Peyer's patch (tissue), 4 donors: ENCODE measurements around the gene DSN1. TPM values are rescaled to one million over a fixed set of nuclear protein-coding genes. Genes with fewer than 3 reads are reported as not detected.

Experiments
- DNase-seq, 3 donors: peaks; one replicate each; pipeline ENCODE4 v3.0.0-alpha.2; 2017 to 2019
- H3K27ac ChIP-seq, 4 donors: fragments of 200-600 bp; sonication (generic); one replicate each; pipeline ENCODE4 v1.5.1; 2016 to 2019
- H3K27me3 ChIP-seq, 2 donors: fragments of 200-600 bp; sonication (generic); one replicate each; pipeline ENCODE4 v1.5.1; 2019
- H3K36me3 ChIP-seq, 3 donors: fragments of 200-600 bp; sonication (generic); one replicate each; pipeline ENCODE4 v1.5.1; 2016 to 2019
- H3K4me1 ChIP-seq, 4 donors: fragments of 200-600 bp; sonication (generic); one replicate each; pipeline ENCODE4 v1.5.1; 2016 to 2019
- H3K4me3 ChIP-seq, 4 donors: fragments of 200-600 bp; sonication (generic); 1 replicate in 3 of 4; 2 replicates in 1 of 4; pipeline ENCODE4 v1.5.1; 2016 to 2019; ENCODE audit warnings: mild to moderate bottlenecking in 1 of 4
- H3K9me3 ChIP-seq, 4 donors: fragments of 200-600 bp; sonication (generic); one replicate each; pipeline ENCODE4 v1.5.1; 2016 to 2019; ENCODE audit warnings: mild to moderate bottlenecking in 1 of 4
- CTCF ChIP-seq, 6 experiments: fragments of 450-650 bp in 4 of 6; fragments of 200-600 bp in 2 of 6; sonication (generic) in 1 of 6; IDR thresholded peaks; one replicate each; pipeline ENCODE4 v1.5.1; 2017 to 2019; ENCODE audit warnings: antibody characterized with exemption in 6 of 6, mild to moderate bottlenecking in 3 of 6, moderate library complexity in 1 of 6
- POLR2A ChIP-seq, 2 donors: fragments of 450-650 bp; IDR thresholded peaks; one replicate each; pipeline ENCODE4 v1.5.1; 2017; ENCODE audit warnings: antibody characterized with exemption in 2 of 2, mild to moderate bottlenecking in 2 of 2, moderate library complexity in 2 of 2
- total RNA-seq, 4 donors: library from RNA; depleted of rRNA; stranded (reverse); fragments of >200 nt; gene quantifications; one replicate each; pipeline ENCODE4 v1.1.0, GENCODE V29; 2016

DSN1 gene
- total RNA-seq, 4 donors from 2014 or later, result 7.5 to 26.4 (median 13.3) TPM

DNA sequence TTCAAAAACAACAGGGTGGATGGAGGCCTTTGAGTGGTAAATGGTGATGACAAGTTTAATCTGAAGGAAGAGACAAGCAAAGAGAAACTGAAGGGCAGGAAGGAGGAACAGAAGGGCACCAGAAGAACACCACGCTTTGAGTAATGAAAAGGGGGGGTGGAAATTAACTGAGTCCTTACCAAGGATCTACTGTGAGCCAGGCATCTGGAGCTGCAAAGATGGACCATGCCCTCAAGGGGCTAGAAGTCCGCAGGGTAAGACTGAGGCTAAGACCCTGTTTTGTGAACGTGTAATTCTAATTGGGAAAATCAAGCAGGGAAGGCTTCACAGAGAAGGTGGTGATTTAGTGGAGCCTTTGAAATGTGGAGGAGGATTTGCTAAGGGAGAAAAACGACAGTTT is 29.3 kb downstream of the DSN1 start:
- TF ChIP-seq CTCF (IDR thresholded peaks at IDR 0.05) (no peak), POLR2A (IDR thresholded peaks at IDR 0.05) (no peak)
- H3K36me3 ChIP-seq, result no peaks in the 10 kb centered on the region
- no peak overlapping the region for H3K4me3 ChIP-seq
- H3K4me1 ChIP-seq, result peaks cover 0 to 7% (median 3%) of the 10 kb centered on the region in 4 donors
- no peaks in the 10 kb centered on the region for H3K9me3 ChIP-seq
- H3K27ac ChIP-seq, result no peak overlapping the region
- no peak for DNase-seq
- no peaks in the 10 kb centered on the region for H3K27me3 ChIP-seq

DNA sequence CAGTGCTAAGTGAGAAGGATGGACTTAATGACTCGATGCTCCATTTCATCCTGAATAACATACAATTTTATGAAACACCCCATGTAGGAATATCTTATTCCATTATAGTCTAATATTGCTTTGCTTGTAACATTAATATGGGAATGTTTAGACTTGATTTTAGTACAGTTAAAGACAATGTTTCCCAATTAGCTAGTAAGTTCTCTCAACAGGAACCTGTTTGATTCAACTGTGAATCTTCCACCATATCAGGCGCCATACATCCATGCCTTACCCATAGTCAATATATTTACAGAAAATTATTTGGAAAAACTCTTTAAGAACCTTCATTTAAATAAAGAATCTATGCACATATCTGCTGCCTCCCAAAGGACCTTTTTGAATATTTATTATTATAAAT is 31.0 kb downstream of the DSN1 start:
- H3K4me3 ChIP-seq, result no peak overlapping the region
- peaks cover 0 to 7% (median 3%) of the 10 kb centered on the region in 4 donors for H3K4me1 ChIP-seq
- TF ChIP-seq CTCF (IDR thresholded peaks at IDR 0.05) (no peak), POLR2A (IDR thresholded peaks at IDR 0.05) (no peak)
- H3K9me3 ChIP-seq, result no peaks in the 10 kb centered on the region
- H3K27ac ChIP-seq, result no peak overlapping the region
- no peaks in the 10 kb centered on the region for H3K36me3 ChIP-seq
- H3K27me3 ChIP-seq, result no peaks in the 10 kb centered on the region
- no peak for DNase-seq

- TF ChIP-seq CTCF (IDR thresholded peaks at IDR 0.05), result no peak
- no peak for TF ChIP-seq POLR2A (IDR thresholded peaks at IDR 0.05)
- H3K36me3 ChIP-seq, result no peaks in the 10 kb centered on the region
- no peaks in the 10 kb centered on the region for H3K27me3 ChIP-seq
Measured at GRCh38 chr20:36741072-36741471, 32.5 kb downstream of the DSN1 start.

GRCh38 chr20:36737183-36737499 is 36.4 kb downstream of the DSN1 start:
- H3K27me3 ChIP-seq, result no peaks in the 10 kb centered on the region
- H3K9me3 ChIP-seq, result no peaks in the 10 kb centered on the region
- no peaks in the 10 kb centered on the region for H3K36me3 ChIP-seq
- no peak overlapping the region for H3K4me3 ChIP-seq
- TF ChIP-seq CTCF (IDR thresholded peaks at IDR 0.05) (no peak), POLR2A (IDR thresholded peaks at IDR 0.05) (no peak)
- no peak overlapping the region for H3K27ac ChIP-seq
- DNase-seq, result no peak
- peaks cover 0 to 4% (median 0%) of the 10 kb centered on the region in 4 donors for H3K4me1 ChIP-seq

More at GRCh38 chr20:36741072-36741471, 32.5 kb downstream of the DSN1 start:
- H3K27ac ChIP-seq, result no peak overlapping the region
- no peak for DNase-seq
- H3K4me3 ChIP-seq, result no peak overlapping the region
- H3K4me1 ChIP-seq, result peaks cover 0 to 7% (median 3%) of the 10 kb centered on the region in 4 donors
- H3K9me3 ChIP-seq, result no peaks in the 10 kb centered on the region

DNA sequence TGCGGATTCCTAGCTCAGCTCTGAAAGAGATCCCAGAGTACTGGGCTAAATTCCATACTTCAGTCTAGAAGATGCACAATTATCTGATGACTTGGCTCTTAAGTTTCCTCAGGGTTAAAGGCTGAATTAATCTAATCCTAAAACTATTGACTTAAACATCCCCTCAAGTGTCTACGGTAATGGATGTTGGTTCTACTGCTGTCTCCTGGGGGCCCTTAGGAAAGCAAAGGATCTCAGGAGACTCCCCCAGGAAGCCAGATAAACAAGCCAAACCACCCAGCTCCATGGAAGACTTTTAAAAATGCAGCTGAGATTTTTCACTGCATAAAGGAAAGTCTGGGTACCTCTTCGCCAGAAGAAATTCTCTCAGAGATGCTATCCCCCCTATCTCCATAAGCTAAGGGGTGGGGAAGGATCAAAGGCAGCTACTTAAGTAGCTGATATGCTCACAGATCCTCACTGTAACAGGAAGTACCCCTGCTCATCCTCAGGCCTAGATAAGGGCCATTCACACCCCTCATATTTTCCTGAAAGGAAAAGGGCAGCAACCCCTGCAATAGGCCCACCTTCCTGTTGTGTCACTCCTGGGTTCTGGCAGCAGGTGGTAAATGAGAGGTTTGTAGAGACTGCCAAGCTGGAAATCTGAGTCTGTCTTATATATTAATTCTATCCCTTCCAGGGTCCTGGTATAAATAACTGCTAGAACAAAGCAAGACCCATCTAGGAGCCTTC is 36.9 kb downstream of the DSN1 start:
- Histone ChIP-seq H3K27ac (no peak overlapping the region), H3K4me1 (peaks cover 0 to 4% (median 0%) of the 10 kb centered on the region in 4 donors), H3K27me3 (no peaks in the 10 kb centered on the region), H3K4me3 (no peak overlapping the region), H3K9me3 (no peaks in the 10 kb centered on the region), H3K36me3 (no peaks in the 10 kb centered on the region)
- DNase-seq, result no peak
- TF ChIP-seq POLR2A (IDR thresholded peaks at IDR 0.05) (no peak), CTCF (IDR thresholded peaks at IDR 0.05) (no peak)
